Posterior cingulate gyrus (tissue), 11 donors: ENCODE data around the gene NOBOX.
"Not testable (repeated sequence)": the region's sequence is repeated elsewhere in the genome, so short reads cannot be mapped to it uniquely, and the experiment has no call there.

Source experiments
- DNase-seq, 10 donors: peaks; one replicate each; pipeline versions ENCODE4 v3.0.0 to v3.0.0-alpha.2; 2020 to 2021; ENCODE audit warnings: mixed read lengths in 3 of 10
- intact Hi-C: fragments of 100-400 bp; cut with DNase I; formaldehyde crosslinking; loops from one replicate; pipeline ENCODE4 v1.15.1; 2023

The NOBOX gene

DNA sequence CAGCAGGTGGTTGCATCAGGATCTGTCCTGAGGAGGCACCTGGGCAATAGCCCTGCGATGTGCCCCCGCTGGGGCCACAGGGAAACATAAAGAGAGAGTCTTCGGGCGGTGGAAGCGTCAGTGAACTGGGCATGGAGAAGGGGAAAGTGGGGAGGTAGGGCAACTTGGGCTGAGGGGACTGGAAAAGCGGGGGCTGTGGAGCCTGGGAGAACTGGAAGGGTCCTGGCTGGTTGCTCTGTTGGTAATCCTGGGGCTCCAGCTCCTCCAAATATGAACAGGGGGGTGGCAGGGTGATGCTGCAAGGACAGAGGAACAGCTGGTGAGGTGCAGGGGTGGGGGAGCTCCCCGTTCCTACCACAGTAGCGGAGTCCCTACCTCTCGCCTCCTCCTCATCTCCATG lies 5.2 kb downstream of the NOBOX start:
- no peak for DNase-seq
- intact Hi-C loops, result loop anchor here (10.0 kb wide), 1 partner anchor 223 kb away; no protein-coding TSS in a partner anchor

DNA sequence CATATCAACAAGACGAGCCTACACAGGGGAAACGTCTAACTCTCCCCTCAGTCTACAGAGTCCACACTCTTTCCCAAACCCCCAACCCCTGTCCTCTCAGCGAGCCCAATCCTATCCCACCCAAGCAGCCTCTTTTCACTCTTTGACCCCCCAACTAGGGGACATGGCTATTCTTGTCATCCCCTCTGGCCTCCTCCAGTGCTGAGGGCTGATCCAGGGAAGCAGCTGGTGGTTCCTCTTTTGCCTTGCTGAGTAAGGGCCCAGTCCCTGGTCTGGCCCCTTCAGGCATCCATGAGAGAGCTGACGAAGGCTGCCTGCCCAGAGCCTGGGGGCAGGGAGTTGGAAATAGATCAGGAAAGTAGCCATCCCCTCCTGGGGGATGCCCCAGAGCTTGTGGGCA lies 6.4 kb downstream of the NOBOX start:
- intact Hi-C loops, result loop anchor here (10.0 kb wide), 1 partner anchor 222 kb away; no protein-coding TSS in a partner anchor
- no peak for DNase-seq

DNA sequence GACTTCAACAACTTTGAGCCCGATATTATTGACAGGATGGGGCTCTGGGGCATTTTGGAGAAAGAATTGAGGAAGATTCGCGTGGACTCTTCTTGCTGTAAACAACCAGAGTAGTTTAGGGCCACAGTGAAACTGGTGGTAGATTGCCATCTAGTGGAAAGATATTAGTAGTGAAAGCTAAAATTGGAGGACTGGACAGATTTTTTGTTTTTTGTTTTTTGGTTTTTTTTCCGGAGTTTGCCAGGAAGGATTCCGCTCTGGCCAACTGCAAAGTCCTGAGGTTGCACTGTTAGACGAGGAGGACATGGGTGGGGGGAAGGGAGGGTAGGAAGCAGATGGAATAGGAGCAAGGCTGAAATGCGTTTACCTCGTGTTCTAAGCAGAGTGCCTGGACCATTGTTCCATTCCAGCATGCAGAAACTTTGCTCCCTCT lies 11.7 kb downstream of the NOBOX start:
- no peak for DNase-seq
- intact Hi-C loops, result loop anchor here (10.0 kb wide), 1 partner anchor 217 kb away; no protein-coding TSS in a partner anchor

DNA sequence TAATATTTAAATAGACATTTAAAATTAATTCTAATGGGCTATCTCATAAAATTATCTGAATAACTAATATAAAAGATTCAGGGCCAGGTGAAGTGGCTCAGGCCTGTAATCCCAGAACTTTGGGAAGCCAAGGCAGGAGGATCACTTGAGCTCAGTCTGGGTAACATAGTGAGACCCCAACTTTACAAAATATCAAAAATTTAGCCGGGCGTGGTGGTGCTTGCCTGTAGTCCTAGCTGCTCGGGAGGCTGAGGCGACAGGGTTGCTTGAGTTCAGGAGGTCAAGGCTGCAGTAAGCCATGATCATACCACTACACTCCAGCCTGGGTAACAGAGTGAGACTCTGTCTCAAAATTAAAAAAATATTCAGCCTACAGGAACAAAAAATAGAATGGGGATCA lies 12.5 kb downstream of the NOBOX start:
- DNase-seq, result no peak
- intact Hi-C loops, result loop anchor here (10.0 kb wide), 1 partner anchor 216 kb away; no protein-coding TSS in a partner anchor

DNA sequence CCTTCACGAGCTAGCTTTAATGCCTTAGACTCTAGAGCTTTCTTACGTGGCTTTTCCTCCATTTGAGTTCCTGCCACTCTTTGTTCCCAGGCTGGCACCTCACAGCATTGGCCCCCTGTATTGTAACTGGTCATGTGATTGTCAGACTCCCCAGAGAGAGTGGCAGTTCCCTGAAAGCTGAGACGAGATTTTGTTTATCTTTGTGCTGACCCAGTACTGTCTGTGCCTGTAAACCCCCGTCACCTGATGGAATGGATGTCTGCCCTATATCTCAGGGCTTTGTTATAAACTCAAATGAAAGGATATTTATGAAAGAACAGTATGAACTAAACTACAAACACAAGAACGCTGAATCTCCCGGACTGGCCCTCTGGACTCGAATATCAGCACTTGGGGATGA lies 13.0 kb downstream of the NOBOX start:
- DNase-seq, result no peak

DNA sequence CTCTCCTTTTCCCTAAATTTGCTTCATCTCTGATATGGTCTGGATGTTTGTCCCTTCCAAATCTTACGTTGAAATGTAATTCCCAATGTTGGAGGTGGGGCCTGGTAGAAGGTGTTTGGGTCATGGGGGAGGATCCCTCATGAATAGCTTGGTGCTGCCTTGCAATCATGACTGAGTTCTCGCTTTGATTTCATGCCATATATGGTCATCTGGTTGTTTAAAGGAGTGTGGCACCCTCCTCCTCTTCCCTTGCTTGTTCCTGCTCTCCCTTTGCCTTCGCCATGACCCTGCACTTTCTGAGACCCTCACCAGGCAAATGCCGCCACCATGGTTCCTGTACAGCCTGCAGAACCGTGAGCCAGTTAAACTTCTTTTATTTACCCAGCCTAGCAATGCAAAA lies 14.5 kb downstream of the NOBOX start:
- no peak for DNase-seq
- intact Hi-C loops, result no loop called here

More for the DNA sequence above, 13.0 kb downstream of the NOBOX start:
- intact Hi-C loops, result loop anchor here (10.0 kb wide), 1 partner anchor 216 kb away; no protein-coding TSS in a partner anchor

DNA sequence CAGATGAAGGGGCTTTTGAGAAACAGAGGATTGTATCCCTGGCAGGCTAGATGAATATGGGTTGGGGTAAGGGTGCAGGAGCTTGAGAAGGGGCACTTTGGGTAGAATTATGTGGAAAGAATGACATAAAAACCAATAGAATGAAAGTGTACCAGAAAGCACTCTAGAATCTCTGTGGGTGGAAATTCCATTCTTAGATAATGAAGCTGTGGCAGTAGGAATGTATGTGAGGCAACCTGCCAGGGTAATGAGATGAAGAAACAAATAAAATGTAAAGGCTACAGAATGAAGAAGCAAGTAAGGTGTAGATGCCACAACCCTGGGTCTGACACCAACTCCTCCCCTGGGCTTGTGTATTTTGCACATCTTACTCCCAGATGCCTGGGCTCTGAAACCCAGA lies 16.8 kb downstream of the NOBOX start:
- DNase-seq, result no peak
- intact Hi-C loops, result no loop called here

DNA sequence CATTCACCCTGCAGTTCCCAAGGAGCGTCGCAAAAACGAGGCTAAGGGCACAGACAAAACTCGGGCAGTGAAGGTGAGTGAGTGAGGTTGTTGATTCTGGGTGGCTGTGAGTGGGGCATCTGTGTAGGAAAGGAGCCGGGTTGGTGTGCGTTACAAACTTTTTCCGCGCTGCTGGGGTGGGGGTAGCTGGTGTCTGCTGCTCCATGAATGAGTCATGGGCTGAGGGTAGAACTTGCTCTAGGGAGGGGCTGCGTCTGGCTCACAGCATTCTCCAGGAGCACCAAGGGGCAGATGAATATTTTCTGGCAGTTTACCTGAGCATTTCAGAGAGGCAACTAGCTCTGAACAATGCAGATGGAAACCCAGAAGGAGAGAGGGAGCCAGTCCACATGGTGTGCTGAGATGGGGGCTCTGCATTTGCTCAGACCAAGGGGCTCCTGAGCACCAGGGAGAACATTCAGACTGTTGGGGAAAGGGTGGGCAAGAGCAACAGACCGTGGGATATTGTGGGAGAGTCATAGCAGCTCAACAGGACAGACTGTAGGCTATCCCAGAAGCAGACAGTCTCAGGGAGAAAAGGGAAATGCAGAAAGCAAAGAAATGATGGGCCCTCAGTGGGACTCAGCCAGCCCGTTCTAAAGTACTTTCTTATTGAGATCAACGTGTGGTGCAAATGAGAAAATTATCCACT lies 18.8 kb downstream of the NOBOX start:
- intact Hi-C loops, result no loop called here
- peak in 1 of 10 donors; percentile 35 for DNase-seq

DNA sequence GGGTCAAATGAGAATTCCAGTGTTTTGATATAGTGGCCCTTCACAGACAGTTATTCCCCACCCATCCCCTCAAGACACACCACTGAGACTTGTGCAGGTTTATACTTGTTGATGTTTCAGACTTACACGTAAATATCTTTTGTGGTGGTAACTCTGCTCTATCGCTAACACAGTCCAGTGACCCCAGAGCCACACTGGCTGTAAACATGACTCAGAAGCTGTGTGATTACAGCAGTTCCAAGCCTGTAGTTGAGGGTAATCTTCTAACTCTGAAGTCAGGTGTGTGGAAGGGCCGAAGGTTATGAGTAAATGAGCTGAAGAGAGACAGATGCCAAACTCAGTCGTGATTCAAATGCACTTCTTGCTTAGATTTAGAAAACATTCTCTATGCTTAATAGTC lies 19.4 kb downstream of the NOBOX start:
- intact Hi-C loops, result no loop called here
- no peak for DNase-seq

DNA sequence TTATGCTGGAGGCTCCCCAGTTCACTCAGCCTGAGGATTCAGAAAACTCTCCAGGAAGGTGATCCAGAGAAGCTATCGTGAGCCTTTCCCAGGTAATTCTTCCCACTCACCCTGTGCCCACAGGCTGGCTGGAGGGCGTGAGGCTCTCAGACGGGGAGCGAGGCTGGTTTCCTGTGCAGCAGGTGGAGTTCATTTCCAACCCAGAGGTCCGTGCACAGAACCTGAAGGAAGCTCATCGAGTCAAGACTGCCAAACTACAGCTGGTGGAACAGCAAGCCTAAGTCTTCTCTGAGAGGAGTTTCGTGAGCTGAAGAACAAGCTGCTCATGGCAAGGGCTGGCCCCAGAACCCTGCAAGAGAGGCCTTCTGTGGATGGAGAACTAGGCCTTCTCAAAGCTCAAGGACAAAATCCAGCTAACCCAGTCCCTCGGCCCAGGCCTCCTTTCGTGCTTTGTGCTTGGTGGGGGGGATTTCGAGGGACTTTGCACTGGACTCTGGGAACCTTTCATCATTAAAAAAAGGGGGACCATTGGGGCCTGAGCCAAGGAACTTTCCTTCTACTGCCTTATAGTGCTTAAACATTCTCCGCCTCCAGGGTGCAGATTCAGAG lies 23.6 kb downstream of the NOBOX start:
- intact Hi-C loops, result no loop called here
- DNase-seq, result peak in 1 of 10 donors; percentile 11

DNA sequence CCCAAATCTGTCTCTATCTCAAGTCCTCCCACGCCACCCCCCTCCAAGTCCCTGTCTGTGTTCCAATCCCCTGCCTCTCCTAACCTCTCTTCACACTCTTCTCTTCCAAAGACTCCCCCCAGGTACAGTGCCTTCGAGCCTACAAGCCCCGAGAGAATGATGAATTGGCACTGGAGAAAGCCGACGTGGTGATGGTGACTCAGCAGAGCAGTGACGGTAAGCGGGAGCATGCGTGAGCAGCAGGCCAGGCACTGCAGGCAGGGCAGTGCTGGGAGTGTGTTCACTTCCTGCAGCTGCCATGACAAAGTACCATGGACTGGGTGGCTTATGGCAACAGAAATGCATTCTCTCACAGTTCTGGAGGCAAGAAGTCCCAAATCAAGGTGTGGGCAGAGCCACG lies 24.8 kb downstream of the NOBOX start:
- intact Hi-C loops, result no loop called here
- peak in 1 of 10 donors; percentile 67 for DNase-seq

DNA sequence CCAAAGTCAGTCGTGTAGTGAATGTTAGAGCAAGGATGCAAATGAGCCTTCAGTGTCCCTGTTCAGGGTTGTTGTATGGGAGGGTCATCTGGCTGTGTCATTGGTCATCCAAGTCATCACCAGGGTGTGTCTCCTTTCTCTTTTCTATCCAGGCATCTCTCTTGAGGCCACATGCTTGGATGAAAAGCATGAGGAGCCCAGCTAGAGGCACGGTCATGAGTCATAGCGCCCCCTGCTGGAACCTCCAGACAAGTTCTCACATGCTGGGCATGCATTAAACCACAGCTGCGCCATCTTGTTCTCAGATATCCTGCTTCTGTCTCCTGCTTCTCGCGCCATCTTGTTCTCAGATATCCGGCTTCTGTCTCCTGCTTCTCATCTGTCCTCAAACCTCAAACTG lies 34.3 kb downstream of the NOBOX start:
- DNase-seq, intact Hi-C loops: not testable (repeated sequence)

DNA sequence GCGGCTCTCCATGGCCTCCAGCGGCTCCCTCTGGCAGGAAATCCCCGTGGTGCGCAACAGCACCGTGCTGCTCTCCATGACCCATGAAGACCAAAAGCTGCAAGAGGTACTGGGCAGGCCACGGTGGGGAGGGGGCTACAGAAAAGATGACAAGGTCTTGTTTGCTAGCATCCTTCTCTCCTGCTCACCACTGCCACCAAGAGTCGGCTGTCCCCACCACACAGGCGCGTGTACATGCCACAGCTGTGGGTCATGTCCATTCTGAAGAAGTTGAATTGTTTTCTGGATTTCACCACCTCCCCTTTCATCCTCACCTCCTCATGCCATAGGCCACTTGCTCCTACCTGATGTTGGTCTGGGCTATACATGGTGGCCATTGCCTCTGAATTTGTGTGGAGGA lies 36.2 kb downstream of the NOBOX start:
- DNase-seq, intact Hi-C loops: not testable (repeated sequence)

DNA sequence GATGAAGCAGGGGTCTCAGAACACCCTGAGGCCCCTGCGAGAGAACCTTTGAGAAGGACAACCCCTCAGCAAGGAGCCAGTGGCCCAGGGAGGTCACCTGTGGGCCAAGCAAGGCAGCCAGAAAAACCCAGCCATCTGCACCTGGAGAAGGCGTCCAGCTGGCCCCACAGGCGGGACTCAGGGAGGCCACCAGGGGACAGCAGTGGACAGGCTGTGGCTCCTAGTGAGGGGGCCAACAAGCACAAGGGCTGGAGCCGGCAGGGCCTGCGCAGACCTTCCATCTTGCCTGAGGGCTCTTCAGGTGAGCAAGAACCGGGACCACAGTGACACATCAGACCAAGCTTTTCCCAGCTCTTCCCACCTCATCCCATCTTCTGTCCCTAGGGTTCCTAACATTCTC lies 38.0 kb downstream of the NOBOX start:
- intact Hi-C loops, DNase-seq: not testable (repeated sequence)

DNA sequence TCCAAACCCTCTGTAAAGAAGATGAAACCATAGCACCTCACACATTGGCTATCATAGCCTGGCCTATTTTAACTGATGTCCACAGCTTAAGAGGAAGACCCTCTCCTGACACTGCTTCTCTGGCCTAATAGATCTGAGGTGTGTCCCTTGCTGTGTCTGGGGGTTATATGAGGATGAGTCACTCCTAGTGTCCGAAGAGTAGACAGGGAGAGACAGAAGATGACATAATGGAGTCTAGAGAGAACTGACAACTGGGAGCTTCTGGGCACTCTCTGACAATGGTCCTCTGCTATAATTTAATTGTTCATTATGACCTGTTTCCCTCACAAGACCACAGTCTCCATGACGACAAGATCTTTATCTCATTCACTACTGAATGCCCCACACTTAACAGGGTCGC lies 41.4 kb downstream of the NOBOX start:
- DNase-seq, intact Hi-C loops: not testable (repeated sequence)

DNA sequence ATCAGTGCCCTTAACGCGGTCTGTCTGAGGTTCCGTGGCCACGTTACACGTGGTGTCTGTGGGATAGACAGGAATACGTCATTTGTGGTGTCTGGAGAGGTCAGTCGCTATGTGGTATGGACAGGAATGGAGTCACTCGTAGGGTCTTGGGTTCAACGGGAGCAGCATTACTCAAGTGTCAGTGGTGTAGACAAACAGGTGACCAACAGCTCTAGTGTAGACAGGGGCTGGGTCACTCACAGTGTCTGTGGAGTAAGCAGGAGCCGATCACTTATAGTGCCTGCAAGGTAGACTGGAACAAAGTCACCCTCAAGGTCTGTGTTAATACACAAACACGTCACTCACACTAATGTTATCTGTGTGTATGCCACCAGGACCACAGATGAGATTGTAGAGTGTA lies 46.6 kb downstream of the NOBOX start:
- DNase-seq, intact Hi-C loops: not testable (repeated sequence)

DNA sequence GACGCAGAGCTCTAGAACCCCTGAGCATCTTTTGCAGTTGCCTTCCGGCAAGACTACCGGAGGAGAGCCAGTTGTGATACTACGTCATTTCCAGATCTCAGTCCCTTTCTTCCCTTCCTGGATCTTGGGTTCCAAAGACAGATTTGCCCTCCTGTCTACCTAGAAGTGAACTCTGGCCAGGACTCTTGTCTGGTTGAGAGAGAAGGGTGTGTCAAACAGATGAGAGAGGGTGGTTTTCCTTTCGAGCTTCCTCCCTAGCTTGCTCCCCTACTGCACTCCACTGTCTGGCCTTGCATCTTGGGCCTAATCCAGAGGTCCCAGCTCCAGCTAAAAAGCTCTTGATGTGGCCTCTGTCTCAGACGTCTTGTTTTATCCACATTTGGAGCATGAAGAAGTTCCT lies 47.3 kb downstream of the NOBOX start:
- DNase-seq, intact Hi-C loops: not testable (repeated sequence)

DNA sequence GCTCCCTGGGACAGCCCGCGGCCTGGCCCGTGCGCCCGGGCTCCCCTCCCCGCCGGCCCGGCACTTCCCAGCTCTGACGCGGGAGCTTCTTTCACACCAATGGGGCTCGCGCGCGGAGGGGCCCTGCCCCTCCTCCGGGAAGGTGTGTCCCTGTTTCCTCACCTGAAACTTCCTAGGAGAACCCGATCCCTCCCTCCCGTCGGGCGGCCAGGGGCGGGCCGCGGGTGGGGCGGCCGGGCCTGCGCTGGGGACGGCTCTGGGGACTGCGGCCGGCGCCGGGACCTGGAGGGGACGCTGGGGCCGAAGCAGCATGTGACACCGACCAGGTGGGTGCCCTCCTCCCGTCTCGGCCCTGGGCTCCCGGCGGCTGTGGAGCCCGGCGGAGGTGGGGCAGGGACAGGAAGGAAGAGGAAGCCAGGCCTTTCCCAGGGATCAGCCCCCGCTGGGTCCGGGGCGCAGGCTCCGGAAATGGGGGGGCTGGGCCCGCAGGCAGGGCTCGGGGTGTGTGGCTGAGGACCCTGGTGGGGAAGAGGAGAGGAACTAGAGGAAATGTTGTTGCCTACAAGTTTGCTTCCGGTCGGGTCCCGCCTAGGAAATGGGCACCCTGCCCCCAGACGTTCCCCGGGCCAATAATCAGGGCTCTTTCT lies 48.2 kb downstream of the NOBOX start, which contains the start of gene ARHGEF5:
Gene ARHGEF5 (plus strand): TSS at position 227 of the 647 bp plus-strand sequence. CDS start 7,268 bp downstream, outside the sequence.
- DNase-seq, intact Hi-C loops: not testable (repeated sequence)

DNA sequence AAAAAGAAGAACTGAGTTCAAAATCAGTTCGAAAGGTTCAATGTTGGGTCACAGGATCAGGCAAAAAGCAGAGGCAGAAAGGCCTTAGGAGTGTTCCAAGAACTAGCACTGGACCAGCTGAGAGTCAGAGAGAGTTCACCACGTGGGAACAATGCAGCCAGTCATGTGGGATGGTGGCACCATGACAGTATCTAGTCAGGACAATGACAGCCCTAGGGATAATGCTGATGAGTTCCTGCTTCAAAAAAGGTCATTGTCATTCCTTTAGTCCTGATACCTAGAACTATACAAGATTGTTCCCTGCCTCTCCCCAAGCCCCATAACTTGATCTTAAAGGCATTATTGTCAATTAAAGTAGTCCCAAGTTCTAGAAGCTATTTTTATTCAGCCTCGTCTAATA lies 51.8 kb downstream of the NOBOX start:
- peak in 6 of 10 donors; percentile 2 to 91 (median 24) for DNase-seq
- intact Hi-C loops, result not testable (repeated sequence)

DNA sequence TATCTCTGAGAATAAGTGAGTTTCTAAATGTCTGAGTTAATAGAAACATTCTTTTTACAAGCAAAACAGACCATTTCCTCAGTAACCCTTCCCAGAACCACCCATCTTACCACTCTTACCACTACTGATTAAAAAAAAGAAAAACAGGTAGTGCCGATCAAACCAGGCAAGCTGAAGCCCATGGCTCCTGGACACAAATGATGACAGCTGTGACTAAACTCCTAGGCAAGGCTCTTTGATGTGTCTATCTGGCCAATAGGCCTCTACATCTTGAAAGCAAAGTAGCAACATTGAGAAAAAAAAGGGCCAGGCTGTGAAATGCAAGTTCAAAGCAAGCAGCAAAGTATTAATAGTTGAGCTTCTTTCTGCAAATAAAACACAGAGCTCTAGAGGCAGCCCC lies 54.9 kb downstream of the NOBOX start:
- DNase-seq, intact Hi-C loops: not testable (repeated sequence)
